Central memory CD4-positive, alpha-beta T cell (primary cell): ENCODE results near the gene GOLGA3.
"Not testable (repeated sequence)": the region's sequence is repeated elsewhere in the genome, so short reads cannot be mapped to it uniquely, and the experiment has no call there.

Experiments
- DNase-seq: peaks from one replicate; pipeline ENCODE4 v3.0.0; 2022
- total RNA-seq, 3 experiments: gene quantifications; one replicate each; lab custom pipeline; 2026; lab: John Stamatoyannopoulos, UW

GOLGA3 gene
- 198 to 347 (median 254) reads per million in 3 experiments for total RNA-seq

- peak; percentile 94 for DNase-seq
Observed at GRCh38 chr12:132828706-132829534, at the start of gene GOLGA3. Gene GOLGA3 (minus strand): TSS chr12:132828869. CDS start chr12:132822128, 6,741 bp downstream.

GRCh38 chr12:132874620-132875019, 46.0 kb upstream of the GOLGA3 start:
- not testable (repeated sequence) for DNase-seq

GRCh38 chr12:132874175-132874574, 45.5 kb upstream of the GOLGA3 start:
- DNase-seq = no peak

- no peak for DNase-seq
Observed at GRCh38 chr12:132873724-132874123, 45.1 kb upstream of the GOLGA3 start.

- peak; percentile 24 for DNase-seq
Observed at GRCh38 chr12:132872975-132873421, 44.3 kb upstream of the GOLGA3 start.

GRCh38 chr12:132872073-132872855, 43.6 kb upstream of the GOLGA3 start:
- DNase-seq = no peak

GRCh38 chr12:132869551-132869950, 40.9 kb upstream of the GOLGA3 start:
- DNase-seq = no peak

GRCh38 chr12:132866251-132866828, 37.7 kb upstream of the GOLGA3 start:
- no peak for DNase-seq

- no peak for DNase-seq
Observed at GRCh38 chr12:132861558-132861957, 32.9 kb upstream of the GOLGA3 start.

- no peak for DNase-seq
Observed at GRCh38 chr12:132858718-132859266, 30.1 kb upstream of the GOLGA3 start.

GRCh38 chr12:132857019-132857418, 28.4 kb upstream of the GOLGA3 start:
- not testable (repeated sequence) for DNase-seq

GRCh38 chr12:132856581-132856980, 27.9 kb upstream of the GOLGA3 start:
- DNase-seq = no peak

GRCh38 chr12:132855211-132855610, 26.5 kb upstream of the GOLGA3 start:
- not testable (repeated sequence) for DNase-seq

GRCh38 chr12:132853285-132854092, 24.8 kb upstream of the GOLGA3 start:
- no peak for DNase-seq

GRCh38 chr12:132852496-132852895, 23.8 kb upstream of the GOLGA3 start:
- DNase-seq = no peak

GRCh38 chr12:132851465-132851864, 22.8 kb upstream of the GOLGA3 start:
- DNase-seq = no peak

- DNase-seq = no peak
Observed at GRCh38 chr12:132850291-132850690, 21.6 kb upstream of the GOLGA3 start.

GRCh38 chr12:132848521-132848920, 19.9 kb upstream of the GOLGA3 start:
- DNase-seq = no peak

- DNase-seq = no peak
Observed at GRCh38 chr12:132847363-132848356, 19.0 kb upstream of the GOLGA3 start.

GRCh38 chr12:132844681-132845080, 16.0 kb upstream of the GOLGA3 start:
- DNase-seq = not testable (repeated sequence)
